Breast epithelium (tissue), 4 donors: ENCODE data around the gene MAPK11. TPM values are rescaled to one million over a fixed set of nuclear protein-coding genes. Genes with fewer than 3 reads are reported as not detected.

Source experiments
- DNase-seq, 2 donors: peaks; one replicate each; pipeline ENCODE4 v3.0.0-alpha.2; 2019; ENCODE audit warnings: low spot score in 2 of 2
- H3K27ac ChIP-seq, 2 donors: fragments of 200-600 bp; sonication (generic) in 1 of 2; one replicate each; pipeline ENCODE4 v1.5.1; 2016 to 2019; ENCODE audit warnings: mild to moderate bottlenecking in 1 of 2
- H3K27me3 ChIP-seq, 2 donors: fragments of 200-600 bp; sonication (generic) in 1 of 2; one replicate each; pipeline versions ENCODE4 v1.5.1 to v1.6.0; 2017 to 2019; ENCODE audit warnings: control low read depth in 1 of 2, mild to moderate bottlenecking in 1 of 2
- H3K36me3 ChIP-seq: fragments of 200-600 bp; one replicate; pipeline ENCODE4 v1.5.1; 2019
- H3K4me1 ChIP-seq, 2 donors: fragments of 200-600 bp; sonication (generic); one replicate each; pipeline ENCODE4 v1.5.1; 2016 to 2019; ENCODE audit warnings: control low read depth in 1 of 2
- H3K4me3 ChIP-seq, 3 donors: fragments of 200-600 bp; sonication (generic); 1 replicate in 2 of 3; 2 replicates in 1 of 3; pipeline ENCODE4 v1.5.1; 2016 to 2019; ENCODE audit warnings: mild to moderate bottlenecking in 3 of 3, moderate library complexity in 2 of 3
- H3K9me3 ChIP-seq, 2 donors: fragments of 200-600 bp; sonication (generic) in 1 of 2; one replicate each; pipeline ENCODE4 v1.5.1; 2016 to 2019; ENCODE audit warnings: control low read depth in 1 of 2
- CTCF ChIP-seq, 3 donors: fragments of 450-650 bp; IDR thresholded peaks; one replicate each; pipeline ENCODE4 v1.5.1; 2016 to 2017; ENCODE audit warnings: antibody characterized with exemption in 3 of 3, mild to moderate bottlenecking in 3 of 3, moderate library complexity in 3 of 3
- POLR2A ChIP-seq: fragments of 450-650 bp; IDR thresholded peaks from one replicate; pipeline ENCODE4 v1.6.1; 2016; ENCODE audit warnings: antibody characterized with exemption, mild to moderate bottlenecking, moderate library complexity
- POLR2AphosphoS5 ChIP-seq, 3 donors: sonication (generic); formaldehyde crosslinking; IDR thresholded peaks; one replicate each; pipeline ENCODE4 v1.6.1; 2017; ENCODE audit warnings: antibody characterized with exemption in 3 of 3
- intact Hi-C: fragments of 100-400 bp; cut with DNase I; formaldehyde crosslinking; loops from one replicate; pipeline ENCODE4 v1.15.1; 2023; ENCODE audit warnings: low total_unique reads
- total RNA-seq, 3 donors: library from RNA; depleted of rRNA; stranded (reverse); fragments of >200 nt; gene quantifications; one replicate each; pipeline ENCODE4 v1.1.0, GENCODE V29; 2016

Gene MAPK11
- total RNA-seq, 3 donors from 2014 or later = 5.7 to 16.5 (median 13.4) TPM

- no peak overlapping the region for H3K27ac ChIP-seq
- intact Hi-C loops = loop anchor here (10.0 kb wide), 1 partner anchor 248 kb away; the partner anchor contains the start of genes LMF2 and NCAPH2
- H3K27me3 ChIP-seq = peaks cover 0 to 14% of the 10 kb centered on the region in 2 donors
- DNase-seq = no peak
- TF ChIP-seq POLR2AphosphoS5 (IDR thresholded peaks at IDR 0.05) = no peak
- TF ChIP-seq CTCF (IDR thresholded peaks at IDR 0.05) = no peak
- no peak for TF ChIP-seq POLR2A
- H3K9me3 ChIP-seq = no peaks in the 10 kb centered on the region
- H3K36me3 ChIP-seq = no peaks in the 10 kb centered on the region
- H3K4me1 ChIP-seq = no peaks in the 10 kb centered on the region
- H3K4me3 ChIP-seq = no peak overlapping the region
These were observed 13.1 kb downstream of the MAPK11 start for GRCh38 chr22:50257041-50257440.

- no peak overlapping the region for H3K27ac ChIP-seq
- no peak overlapping the region for H3K4me3 ChIP-seq
- TF ChIP-seq CTCF (IDR thresholded peaks at IDR 0.05) = no peak
- no peak for TF ChIP-seq POLR2AphosphoS5 (IDR thresholded peaks at IDR 0.05)
- no peak for TF ChIP-seq POLR2A
- H3K36me3 ChIP-seq = no peaks in the 10 kb centered on the region
- DNase-seq = no peak
- no peaks in the 10 kb centered on the region for H3K4me1 ChIP-seq
- intact Hi-C loops = loop anchor here (10.0 kb wide), 1 partner anchor 248 kb away; the partner anchor contains the start of genes LMF2 and NCAPH2
- H3K9me3 ChIP-seq = no peaks in the 10 kb centered on the region
- H3K27me3 ChIP-seq = peaks cover 0 to 11% of the 10 kb centered on the region in 2 donors
These were observed 13.8 kb downstream of the MAPK11 start for GRCh38 chr22:50256258-50256862.

GRCh38 chr22:50255607-50256006 lies 14.6 kb downstream of the MAPK11 start:
- intact Hi-C loops = loop anchor here (10.0 kb wide), 1 partner anchor 249 kb away; the partner anchor contains the start of genes LMF2 and NCAPH2
- Histone ChIP-seq H3K9me3 (no peaks in the 10 kb centered on the region), H3K27me3 (peaks cover 0 to 11% of the 10 kb centered on the region in 2 donors), H3K36me3 (no peaks in the 10 kb centered on the region), H3K4me3 (no peak overlapping the region), H3K4me1 (peaks cover under 1% of the 10 kb centered on the region in 2 donors), H3K27ac (no peak overlapping the region)
- no peak for DNase-seq
- TF ChIP-seq CTCF (IDR thresholded peaks at IDR 0.05) = no peak
- no peak for TF ChIP-seq POLR2AphosphoS5 (IDR thresholded peaks at IDR 0.05)
- no peak for TF ChIP-seq POLR2A

DNA sequence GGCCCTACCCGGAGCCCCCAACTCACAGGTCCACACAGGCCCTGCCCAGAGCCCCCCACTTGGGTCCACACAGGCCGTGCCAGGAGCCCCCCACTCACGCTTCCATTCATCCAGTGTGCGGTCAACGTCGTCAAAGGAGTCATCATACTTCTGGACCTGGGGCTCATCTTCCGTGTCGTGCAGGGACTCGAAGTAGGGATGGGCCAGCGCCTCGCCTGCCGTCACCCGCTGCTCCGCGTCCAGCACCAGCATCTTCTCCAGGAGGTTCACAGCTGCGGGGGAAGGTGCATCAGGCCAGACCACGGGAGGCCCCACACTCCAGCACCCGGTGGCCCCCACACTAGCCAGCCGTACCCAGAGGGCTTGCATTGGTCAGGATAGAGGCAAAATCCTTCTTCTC lies 15.1 kb downstream of the MAPK11 start:
- no peak overlapping the region for H3K27ac ChIP-seq
- no peak overlapping the region for H3K4me3 ChIP-seq
- H3K4me1 ChIP-seq = peaks cover 5 to 6% of the 10 kb centered on the region in 2 donors
- intact Hi-C loops = loop anchor here (10.0 kb wide), 1 partner anchor 250 kb away; the partner anchor contains the start of genes LMF2 and NCAPH2
- H3K36me3 ChIP-seq = no peaks in the 10 kb centered on the region
- peaks cover 0 to 6% of the 10 kb centered on the region in 2 donors for H3K27me3 ChIP-seq
- TF ChIP-seq POLR2A = no peak
- no peak for TF ChIP-seq CTCF (IDR thresholded peaks at IDR 0.05)
- no peak for TF ChIP-seq POLR2AphosphoS5 (IDR thresholded peaks at IDR 0.05)
- no peaks in the 10 kb centered on the region for H3K9me3 ChIP-seq
- no peak for DNase-seq

GRCh38 chr22:50253941-50254340 lies 16.2 kb downstream of the MAPK11 start:
- Histone ChIP-seq H3K36me3 (no peaks in the 10 kb centered on the region), H3K27me3 (peaks cover 0 to 6% of the 10 kb centered on the region in 2 donors), H3K4me3 (no peak overlapping the region), H3K4me1 (peaks cover 9 to 11% of the 10 kb centered on the region in 2 donors), H3K9me3 (no peaks in the 10 kb centered on the region), H3K27ac (no peak overlapping the region)
- TF ChIP-seq CTCF (IDR thresholded peaks at IDR 0.05) (no peak), POLR2A (no peak), POLR2AphosphoS5 (IDR thresholded peaks at IDR 0.05) (no peak)
- DNase-seq = no peak
- intact Hi-C loops = loop anchor here (10.0 kb wide), 1 partner anchor 251 kb away; the partner anchor contains the start of genes LMF2 and NCAPH2
